Left ventricle myocardium superior (tissue), 1 donor: ENCODE data around the gene ALKBH2. TPM values are rescaled to one million over a fixed set of nuclear protein-coding genes. Genes with fewer than 3 reads are reported as not detected.
"Not testable (repeated sequence)": the region's sequence is repeated elsewhere in the genome, so short reads cannot be mapped to it uniquely, and the experiment has no call there.

Experiments used
- ATAC-seq: fragments of 200-7000 bp; cut with Tn5 transposase; one replicate; pipeline ENCODE4 v1.9.1; 2020; ENCODE audit warnings: mild to moderate bottlenecking, moderate library complexity
- DNase-seq: peaks from one replicate; pipeline ENCODE4 v3.0.0-alpha.2; 2020
- intact Hi-C: fragments of 100-400 bp; cut with micrococcal nuclease; formaldehyde crosslinking; loops from one replicate; pipeline ENCODE4 v1.11.0; 2022
- total RNA-seq: library from RNA; stranded (reverse); fragmentation: NEBNext Ultra II Directional; extraction: Animal tissue kit (Norgen Biotek cat#: 25700); gene quantifications from one replicate; pipeline ENCODE4 v1.2.1, GENCODE V29; 2021
- donor health status: DM: no; HTN: yes; CAD: no; lungs with severe emphysema.

The ALKBH2 gene
- total RNA-seq, 1 donor from 2014 or later = 6.6 TPM

- intact Hi-C loops = no loop called here
- peak; percentile 73 for ATAC-seq
- DNase-seq = peak; percentile 39
Measured at GRCh38 chr12:109087250-109087649, 6.0 kb downstream of the ALKBH2 start.

GRCh38 chr12:109085590-109085989 is 7.7 kb downstream of the ALKBH2 start:
- intact Hi-C loops = no loop called here
- ATAC-seq = no peak
- DNase-seq = no peak

DNA sequence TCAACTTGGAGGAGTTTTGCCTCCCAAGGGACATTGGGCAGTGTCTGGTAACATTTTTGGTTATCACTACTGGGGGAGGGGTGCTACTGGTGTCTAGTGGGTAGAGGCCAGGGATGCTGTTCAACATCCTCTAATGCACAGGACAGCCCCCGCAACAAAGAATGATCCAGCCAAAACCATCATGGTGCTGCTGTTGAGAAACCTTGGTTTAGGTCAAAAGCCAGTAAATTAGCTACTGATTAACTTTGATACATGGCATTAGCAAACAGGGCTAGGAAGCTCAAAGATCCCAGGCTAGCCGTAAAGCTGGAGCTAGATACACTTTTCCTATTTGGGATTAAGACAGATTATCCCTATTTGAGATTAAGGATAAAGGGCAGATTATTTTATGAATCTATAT is 8.8 kb downstream of the ALKBH2 start:
- no peak for ATAC-seq

DNA sequence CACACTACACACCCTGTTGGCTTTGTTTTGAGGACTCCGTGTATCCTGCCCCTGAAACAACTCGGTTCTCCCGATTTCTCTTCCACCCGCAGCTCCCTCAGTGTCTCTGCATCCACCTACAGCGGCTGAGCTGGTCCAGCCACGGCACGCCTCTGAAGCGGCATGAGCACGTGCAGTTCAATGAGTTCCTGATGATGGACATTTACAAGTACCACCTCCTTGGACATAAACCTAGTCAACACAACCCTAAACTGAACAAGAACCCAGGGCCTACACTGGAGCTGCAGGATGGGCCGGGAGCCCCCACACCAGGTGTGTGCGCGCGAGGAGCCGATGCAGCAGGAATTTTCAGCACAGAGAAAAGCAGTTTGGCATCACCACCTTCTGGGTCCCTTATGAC is 10.5 kb downstream of the ALKBH2 start:
- ATAC-seq (no peak), DNase-seq (no peak)
- intact Hi-C loops = no loop called here

More for the DNA sequence above, 8.8 kb downstream of the ALKBH2 start:
- DNase-seq = no peak
- intact Hi-C loops = no loop called here

DNA sequence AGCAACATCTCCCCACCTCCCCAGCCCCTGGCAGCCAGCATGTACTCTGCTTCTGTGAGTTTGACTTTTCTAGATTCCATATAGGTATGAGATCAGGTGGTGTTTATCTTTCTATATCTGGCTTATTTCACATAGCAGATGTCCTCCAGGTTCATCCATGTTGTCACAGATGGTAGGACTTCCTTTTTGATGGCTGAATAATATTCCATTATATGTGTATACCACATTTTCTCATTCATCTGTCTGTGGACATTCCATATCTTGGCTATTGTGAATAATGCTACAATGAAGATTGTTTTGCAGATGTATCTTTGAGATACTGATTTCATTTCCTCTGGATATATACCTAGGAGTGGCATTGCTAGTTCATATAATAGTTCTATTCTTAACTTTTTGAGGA is 18.4 kb downstream of the ALKBH2 start:
- ATAC-seq (no peak), DNase-seq (no peak)
- intact Hi-C loops = no loop called here

GRCh38 chr12:109069307-109070271 is 23.7 kb downstream of the ALKBH2 start:
- intact Hi-C loops = no loop called here
- ATAC-seq = no peak

GRCh38 chr12:109065853-109066193 is 27.4 kb downstream of the ALKBH2 start:
- no peak for ATAC-seq
- DNase-seq = no peak
- intact Hi-C loops = no loop called here

More at GRCh38 chr12:109069307-109070271, 23.7 kb downstream of the ALKBH2 start:
- DNase-seq = no peak

- DNase-seq (no peak), ATAC-seq (no peak)
- intact Hi-C loops = no loop called here
Measured at GRCh38 chr12:109065154-109065852, 28.0 kb downstream of the ALKBH2 start.

GRCh38 chr12:109064143-109064542 is 29.1 kb downstream of the ALKBH2 start:
- ATAC-seq = no peak
- intact Hi-C loops = no loop called here
- no peak for DNase-seq

GRCh38 chr12:109058773-109059172 is 34.5 kb downstream of the ALKBH2 start:
- DNase-seq (no peak), ATAC-seq (no peak)
- intact Hi-C loops = no loop called here

DNA sequence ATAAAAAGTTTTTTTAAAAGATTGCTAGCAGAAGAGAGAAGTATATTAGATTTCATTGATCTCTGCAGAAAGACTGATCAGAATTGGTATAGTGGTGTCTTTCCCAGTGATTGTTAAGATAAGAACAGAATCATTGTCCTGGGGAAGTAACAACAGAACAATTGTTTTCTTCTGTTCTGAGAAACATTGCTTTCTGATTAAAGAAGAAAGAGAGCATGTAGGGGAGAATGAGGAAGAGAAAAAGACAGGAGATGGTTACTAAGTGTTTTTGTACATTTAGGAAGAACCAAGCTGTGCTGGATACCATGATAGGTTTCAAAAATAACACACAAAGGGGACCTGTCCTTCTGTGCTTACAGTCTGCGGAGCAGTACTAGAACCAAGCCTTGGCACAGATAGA is 35.9 kb downstream of the ALKBH2 start:
- no peak for ATAC-seq
- intact Hi-C loops = no loop called here
- no peak for DNase-seq

- intact Hi-C loops = no loop called here
- no peak for ATAC-seq
Measured at GRCh38 chr12:109056891-109057290, 36.4 kb downstream of the ALKBH2 start.

DNA sequence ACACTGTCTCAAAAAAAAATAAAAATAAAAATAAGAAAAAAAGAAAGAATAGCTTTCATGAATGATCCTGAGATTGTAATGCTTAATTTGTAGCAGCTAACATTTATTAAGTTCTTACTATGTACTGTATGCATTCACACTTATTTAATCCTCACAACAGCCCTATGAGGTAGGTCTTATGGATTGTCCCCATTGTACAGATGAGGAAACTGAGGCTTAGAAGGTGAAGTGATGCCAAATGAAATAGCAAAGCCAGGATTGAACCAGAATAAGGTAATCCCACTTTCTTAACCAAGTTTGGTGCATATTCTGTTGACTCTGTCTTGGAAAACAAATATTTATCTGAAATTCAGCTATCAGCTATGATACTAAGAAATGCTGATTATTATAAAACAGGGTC is 38.8 kb downstream of the ALKBH2 start:
- ATAC-seq = no peak
- no peak for DNase-seq
- intact Hi-C loops = no loop called here

More at GRCh38 chr12:109056891-109057290, 36.4 kb downstream of the ALKBH2 start:
- DNase-seq = no peak

- ATAC-seq, intact Hi-C loops, DNase-seq: not testable (repeated sequence)
Measured at GRCh38 chr12:109054124-109054513, 39.2 kb downstream of the ALKBH2 start.

DNA sequence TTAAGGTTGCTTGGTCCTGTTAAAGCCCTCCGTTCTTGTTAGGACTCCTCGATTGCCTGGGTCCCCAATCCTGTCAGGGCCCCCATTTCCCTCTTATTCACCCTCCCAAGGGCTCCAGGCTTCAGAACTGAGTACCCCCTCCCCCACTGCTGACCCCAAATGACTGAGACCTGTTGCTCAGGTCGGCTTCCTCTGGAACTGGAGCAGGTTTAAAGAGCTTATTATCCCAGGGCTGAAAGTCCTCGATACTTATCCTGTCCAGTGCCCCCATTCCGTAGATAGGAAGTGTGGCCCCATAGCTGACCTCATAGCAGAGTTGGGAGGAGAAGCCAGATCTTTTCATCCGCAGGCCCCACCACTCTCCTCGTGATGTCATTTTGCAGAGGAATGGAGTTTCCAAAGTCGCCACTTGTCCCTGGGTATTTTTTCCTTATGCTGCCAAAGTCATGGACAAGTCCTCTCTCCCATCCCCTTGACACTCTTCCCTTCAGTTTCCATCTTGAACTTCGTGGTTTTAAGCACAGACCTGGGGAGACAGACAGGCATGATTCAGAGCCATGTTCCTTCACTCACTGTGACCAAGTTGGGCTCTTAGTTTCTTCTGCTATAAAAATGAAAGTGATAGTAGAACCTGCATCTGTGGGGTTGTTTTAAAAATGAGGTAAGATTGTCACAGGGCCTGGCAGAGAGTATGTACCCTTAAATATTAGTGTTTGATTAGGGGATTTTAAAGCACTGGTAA is 39.7 kb downstream of the ALKBH2 start:
- DNase-seq = no peak
- ATAC-seq = no peak
- intact Hi-C loops = no loop called here

DNA sequence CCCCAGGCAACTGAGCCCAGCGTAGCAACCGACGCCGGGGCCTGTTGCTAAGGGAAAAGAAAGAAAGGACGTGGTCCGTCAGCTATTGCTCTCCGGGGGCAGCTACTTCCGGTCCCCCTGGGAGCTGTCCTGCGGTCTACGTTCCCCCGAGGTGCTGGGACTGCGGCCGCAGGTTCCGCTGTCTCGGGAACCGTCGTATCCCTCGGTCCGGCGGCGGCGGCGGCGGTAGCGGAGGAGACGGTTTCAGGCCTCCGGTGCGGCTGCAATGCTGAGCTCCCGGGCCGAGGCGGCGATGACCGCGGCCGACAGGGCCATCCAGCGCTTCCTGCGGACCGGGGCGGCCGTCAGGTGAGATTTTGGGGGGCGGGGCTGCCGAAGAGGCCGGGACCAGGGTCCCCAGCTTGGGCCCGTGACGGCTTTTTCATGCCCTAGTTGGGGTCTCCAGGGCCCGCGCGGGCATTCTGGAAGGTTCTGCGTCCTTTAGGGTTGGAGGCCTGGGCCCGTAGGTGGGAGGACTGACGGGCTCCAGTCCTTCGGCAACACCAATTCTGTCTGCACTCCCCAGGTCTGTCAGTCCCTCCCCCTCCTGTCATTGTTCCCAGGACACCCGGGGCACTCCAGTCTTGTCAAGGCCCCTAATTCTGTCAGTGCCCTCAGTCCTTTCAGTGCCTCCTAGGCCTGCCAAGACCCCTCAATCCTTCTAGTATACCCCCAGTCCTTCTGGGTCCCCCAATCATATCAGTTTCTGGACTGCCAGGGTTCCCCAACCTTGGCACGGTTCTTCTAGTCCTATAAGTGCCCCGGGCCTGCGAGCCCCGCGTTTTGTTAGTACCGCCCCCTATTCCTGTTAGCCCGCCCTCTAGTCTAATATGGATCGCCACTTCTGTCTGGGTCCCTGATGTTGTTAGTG is 40.6 kb downstream of the ALKBH2 start, which contains the start of gene USP30:
Gene USP30 (plus strand): TSS at position 163 of the 910 bp plus-strand sequence. CDS start 103 bp downstream, at position 266.
- peak; percentile 98 for ATAC-seq
- intact Hi-C loops = no loop called here
- DNase-seq = peak; percentile 86

DNA sequence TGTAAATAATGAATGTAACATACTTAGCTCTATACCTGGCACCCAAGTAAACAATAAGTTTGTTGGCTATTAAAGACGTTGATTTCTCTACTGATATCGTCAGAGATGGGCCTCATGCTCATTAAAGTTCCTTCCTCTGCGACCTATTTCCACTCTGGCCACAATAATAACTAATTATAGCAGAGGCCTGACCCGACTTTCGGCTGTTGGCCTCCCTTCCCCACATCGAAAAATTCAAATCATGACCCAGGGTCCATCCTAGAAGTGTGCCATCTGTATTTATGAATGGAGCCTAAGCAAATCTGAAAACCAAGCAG is 41.2 kb downstream of the ALKBH2 start:
- intact Hi-C loops = no loop called here
- no peak for DNase-seq
- peak; percentile 32 for ATAC-seq

GRCh38 chr12:109049794-109050193 is 43.5 kb downstream of the ALKBH2 start:
- ATAC-seq, DNase-seq, intact Hi-C loops: not testable (repeated sequence)

DNA sequence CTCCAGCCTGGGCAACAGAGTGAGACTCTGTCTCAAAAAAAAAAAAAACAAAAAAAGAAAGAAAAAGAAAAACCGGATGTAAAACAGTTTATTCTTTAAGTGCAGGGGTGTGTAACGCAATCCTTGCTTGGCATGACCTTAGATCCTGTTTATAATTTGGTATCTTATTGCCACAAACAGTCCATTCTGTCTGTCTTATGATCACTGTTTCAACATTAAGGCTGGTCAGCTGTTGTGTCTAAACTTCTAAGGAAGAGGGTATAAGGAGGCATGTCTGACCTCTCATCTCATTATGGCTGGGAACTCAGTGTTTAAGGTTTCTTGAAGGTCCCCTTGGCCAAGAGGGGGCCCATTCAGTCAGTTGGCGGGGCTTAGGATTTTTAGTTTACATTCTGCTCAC is 44.6 kb downstream of the ALKBH2 start:
- intact Hi-C loops, ATAC-seq, DNase-seq: not testable (repeated sequence)
